Osteocyte (in vitro differentiated cells): ENCODE results near the gene MEIS2. TPM values are rescaled to one million over a fixed set of nuclear protein-coding genes. Genes with fewer than 3 reads are reported as not detected.

ENCODE experiments used
- DNase-seq: peaks from one replicate; pipeline ENCODE4 v3.0.0; 2021; ENCODE audit warnings: mixed read lengths; ENCODE audit not compliant: unreplicated experiment; ENCODE audit errors: extremely low spot score
- H3K27ac Mint-ChIP-seq: one replicate; pipeline ENCODE4 v1.8.0; 2021; ENCODE audit warnings: mild to moderate bottlenecking, mixed read lengths; ENCODE audit not compliant: unreplicated experiment
- H3K27me3 Mint-ChIP-seq: one replicate; pipeline ENCODE4 v1.8.0; 2021; ENCODE audit warnings: mixed read lengths; ENCODE audit not compliant: unreplicated experiment
- H3K36me3 Mint-ChIP-seq: one replicate; pipeline ENCODE4 v1.8.0; 2021; ENCODE audit warnings: mixed read lengths; ENCODE audit not compliant: unreplicated experiment
- H3K4me1 Mint-ChIP-seq: one replicate; pipeline ENCODE4 v1.8.0; 2021; ENCODE audit warnings: mixed read lengths; ENCODE audit not compliant: unreplicated experiment
- H3K4me3 Mint-ChIP-seq: one replicate; pipeline ENCODE4 v1.8.0; 2021; ENCODE audit warnings: mild to moderate bottlenecking, moderate library complexity, mixed read lengths; ENCODE audit not compliant: unreplicated experiment
- H3K9me3 Mint-ChIP-seq: one replicate; pipeline ENCODE4 v1.8.0; 2021; ENCODE audit warnings: mixed read lengths; ENCODE audit not compliant: unreplicated experiment
- total RNA-seq: library from RNA; stranded (reverse); gene quantifications from 2 replicates; pipeline ENCODE4 v1.2.1, GENCODE V29; 2021
- TF ChIP-seq, protein P1 (sequence below): fragments of 200-600 bp; sonication (generic); IDR thresholded peaks from 2 replicates; pipeline ENCODE4 v1.5.0; 2021; ENCODE audit warnings: antibody characterized with exemption, mild to moderate bottlenecking, moderate library complexity

The MEIS2 gene
- total RNA-seq, 1 donor from 2014 or later = 79.9 TPM

- TF ChIP-seq, protein P1, sequence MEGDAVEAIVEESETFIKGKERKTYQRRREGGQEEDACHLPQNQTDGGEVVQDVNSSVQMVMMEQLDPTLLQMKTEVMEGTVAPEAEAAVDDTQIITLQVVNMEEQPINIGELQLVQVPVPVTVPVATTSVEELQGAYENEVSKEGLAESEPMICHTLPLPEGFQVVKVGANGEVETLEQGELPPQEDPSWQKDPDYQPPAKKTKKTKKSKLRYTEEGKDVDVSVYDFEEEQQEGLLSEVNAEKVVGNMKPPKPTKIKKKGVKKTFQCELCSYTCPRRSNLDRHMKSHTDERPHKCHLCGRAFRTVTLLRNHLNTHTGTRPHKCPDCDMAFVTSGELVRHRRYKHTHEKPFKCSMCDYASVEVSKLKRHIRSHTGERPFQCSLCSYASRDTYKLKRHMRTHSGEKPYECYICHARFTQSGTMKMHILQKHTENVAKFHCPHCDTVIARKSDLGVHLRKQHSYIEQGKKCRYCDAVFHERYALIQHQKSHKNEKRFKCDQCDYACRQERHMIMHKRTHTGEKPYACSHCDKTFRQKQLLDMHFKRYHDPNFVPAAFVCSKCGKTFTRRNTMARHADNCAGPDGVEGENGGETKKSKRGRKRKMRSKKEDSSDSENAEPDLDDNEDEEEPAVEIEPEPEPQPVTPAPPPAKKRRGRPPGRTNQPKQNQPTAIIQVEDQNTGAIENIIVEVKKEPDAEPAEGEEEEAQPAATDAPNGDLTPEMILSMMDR = no peak
- DNase-seq = no peak
- Mint-ChIP-seq H3K27me3 (peaks cover 44% of the 10 kb centered on the region), H3K36me3 (no peaks in the 10 kb centered on the region), H3K4me3 (no peak overlapping the region), H3K9me3 (no peaks in the 10 kb centered on the region), H3K4me1 (peaks cover 6% of the 10 kb centered on the region), H3K27ac (no peak overlapping the region)
These were observed 30.0 kb upstream of the MEIS2 start for GRCh38 chr15:37130356-37130755.

GRCh38 chr15:37125143-37125542 is 24.8 kb upstream of the MEIS2 start:
- H3K9me3 Mint-ChIP-seq = no peaks in the 10 kb centered on the region
- H3K27me3 Mint-ChIP-seq = peaks cover 50% of the 10 kb centered on the region
- no peak overlapping the region for H3K27ac Mint-ChIP-seq
- TF ChIP-seq, protein P1 = no peak
- H3K4me3 Mint-ChIP-seq = no peak overlapping the region
- H3K36me3 Mint-ChIP-seq = no peaks in the 10 kb centered on the region
- no peak for DNase-seq
- peaks cover 8% of the 10 kb centered on the region for H3K4me1 Mint-ChIP-seq

DNA sequence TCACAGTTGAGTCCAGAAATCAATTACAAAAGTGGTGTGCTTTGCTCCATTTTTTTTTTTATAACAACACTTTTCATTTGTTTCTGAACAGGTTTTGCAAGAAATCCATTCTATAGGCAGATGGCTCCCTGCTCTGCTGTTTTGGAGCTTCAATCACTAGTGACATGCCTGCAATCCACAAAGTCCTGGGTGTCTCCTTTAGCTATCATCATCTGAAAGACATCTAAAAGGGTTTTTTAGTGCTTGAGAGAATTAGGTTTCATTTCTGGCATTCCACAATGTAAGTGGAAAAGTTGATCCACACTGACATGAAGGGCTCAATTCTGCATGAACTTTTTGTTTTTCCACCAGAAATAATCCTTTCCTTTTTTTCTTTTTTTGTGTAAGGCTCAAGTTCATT is 24.0 kb upstream of the MEIS2 start:
- Mint-ChIP-seq H3K9me3 (no peaks in the 10 kb centered on the region), H3K27me3 (peaks cover 46% of the 10 kb centered on the region), H3K27ac (no peak overlapping the region), H3K4me1 (peaks cover 8% of the 10 kb centered on the region), H3K4me3 (no peak overlapping the region), H3K36me3 (no peaks in the 10 kb centered on the region)
- DNase-seq = no peak
- TF ChIP-seq, protein P1 = no peak

DNA sequence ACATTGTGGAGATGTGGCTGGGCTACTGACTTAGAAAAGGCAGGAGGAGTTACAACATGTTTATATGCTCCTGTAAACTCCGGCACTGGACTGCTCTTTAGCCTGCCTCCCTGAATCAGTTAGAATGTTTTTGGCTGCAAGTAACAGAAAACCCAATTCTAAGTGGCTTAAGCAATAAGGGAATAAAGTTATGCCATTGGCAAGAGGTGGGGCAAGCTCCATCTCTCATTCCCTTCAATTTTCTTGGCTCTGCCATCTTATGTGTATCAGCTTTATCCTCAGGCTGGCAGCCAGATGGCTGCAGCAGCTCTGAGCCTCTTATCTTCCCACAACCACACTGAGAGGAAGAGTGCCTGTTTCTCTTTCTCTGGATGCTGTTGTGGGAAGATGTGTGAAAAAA is 22.4 kb upstream of the MEIS2 start:
- Mint-ChIP-seq H3K36me3 (no peaks in the 10 kb centered on the region), H3K9me3 (no peaks in the 10 kb centered on the region), H3K27ac (no peak overlapping the region), H3K27me3 (peaks cover 44% of the 10 kb centered on the region), H3K4me3 (no peak overlapping the region), H3K4me1 (peaks cover 8% of the 10 kb centered on the region)
- TF ChIP-seq, protein P1 = no peak
- DNase-seq = no peak

DNA sequence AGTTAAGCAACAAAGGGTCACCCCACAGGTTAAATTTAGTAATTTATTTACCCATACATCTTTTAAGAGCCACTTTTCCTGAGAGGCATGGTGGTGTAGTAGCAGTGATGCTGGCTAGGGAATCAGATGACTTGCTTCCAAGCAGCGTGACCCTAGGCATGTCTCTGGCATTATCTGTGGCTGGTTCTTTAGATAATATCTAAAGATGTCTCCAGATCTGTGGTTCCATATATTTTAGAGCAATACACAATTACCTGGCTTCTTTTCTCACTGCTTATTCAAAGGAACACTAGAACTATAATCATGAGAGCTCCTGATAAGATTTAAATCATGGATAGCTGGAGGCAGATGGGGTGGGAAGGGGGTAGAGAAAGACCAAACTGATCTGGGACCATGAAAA is 21.1 kb upstream of the MEIS2 start:
- no peaks in the 10 kb centered on the region for H3K36me3 Mint-ChIP-seq
- H3K27ac Mint-ChIP-seq = no peak overlapping the region
- TF ChIP-seq, protein P1 = no peak
- H3K4me3 Mint-ChIP-seq = no peak overlapping the region
- H3K4me1 Mint-ChIP-seq = peaks cover 8% of the 10 kb centered on the region
- no peaks in the 10 kb centered on the region for H3K9me3 Mint-ChIP-seq
- H3K27me3 Mint-ChIP-seq = peaks cover 49% of the 10 kb centered on the region
- no peak for DNase-seq
